Measurements from ENCODE around the gene SIRT7. TPM values are rescaled to one million over a fixed set of nuclear protein-coding genes. Genes with fewer than 3 reads are reported as not detected.
"Not testable (repeated sequence)": the region's sequence is repeated elsewhere in the genome, so short reads cannot be mapped to it uniquely, and the experiment has no call there.

SIRT7 gene
- total RNA-seq, 1 experiment from 2014 or later = 78.3 TPM

GRCh38 chr17:81955058-81955681 is 37.2 kb upstream of the SIRT7 start:
- BruUV-seq (replicated peaks) = no TSS peak
- H3K79me2 ChIP-seq (ENCODE audit: low read depth) = no peaks in the 10 kb centered on the region
- H3K36me3 ChIP-seq (ENCODE audit: low read depth) = no peaks in the 10 kb centered on the region
- no peak overlapping the region for H3K4me3 ChIP-seq
- H3K4me2 ChIP-seq = no peak overlapping the region
- CTCF ChIA-PET = interaction anchor here (0.7 to 1.4 kb wide), 4 partner anchors 12 to 66 kb away, joined by 3 to 5 read pairs (median 5); no protein-coding TSS in a partner anchor
- H3K9me2 ChIP-seq (ENCODE audit: insufficient read depth) = no peaks in the 10 kb centered on the region
- H3K27ac ChIP-seq = no peak overlapping the region
- peaks cover 6% of the 10 kb centered on the region; the same call in 1 of the 2 replicates for H3K4me1 ChIP-seq (replicated peaks; ENCODE audit: insufficient read depth)
- no peak overlapping the region for H2AFZ ChIP-seq
- POLR2A ChIA-PET (ENCODE audit: unreplicated experiment) = interaction anchor here (0.6 to 0.9 kb wide), 3 partner anchors 67 to 390 kb away, joined by 3 to 5 read pairs (median 5); partner anchors contain the start of gene CENPX
- H3F3A ChIP-seq (ENCODE audit: insufficient read depth, low read depth) = peaks cover 7% of the 10 kb centered on the region
- H3K27me3 ChIP-seq (ENCODE audit: insufficient read depth, low read depth) = no peaks in the 10 kb centered on the region
- peak; percentile 61 to 62 for DNase-seq
- H3K9me3 ChIP-seq (ENCODE audit: insufficient read depth, low read depth) = no peaks in the 10 kb centered on the region
- intact Hi-C loops (cut with micrococcal nuclease; ENCODE audit: unreplicated experiment) = no loop called here
- TF ChIP-seq, protein P1, sequence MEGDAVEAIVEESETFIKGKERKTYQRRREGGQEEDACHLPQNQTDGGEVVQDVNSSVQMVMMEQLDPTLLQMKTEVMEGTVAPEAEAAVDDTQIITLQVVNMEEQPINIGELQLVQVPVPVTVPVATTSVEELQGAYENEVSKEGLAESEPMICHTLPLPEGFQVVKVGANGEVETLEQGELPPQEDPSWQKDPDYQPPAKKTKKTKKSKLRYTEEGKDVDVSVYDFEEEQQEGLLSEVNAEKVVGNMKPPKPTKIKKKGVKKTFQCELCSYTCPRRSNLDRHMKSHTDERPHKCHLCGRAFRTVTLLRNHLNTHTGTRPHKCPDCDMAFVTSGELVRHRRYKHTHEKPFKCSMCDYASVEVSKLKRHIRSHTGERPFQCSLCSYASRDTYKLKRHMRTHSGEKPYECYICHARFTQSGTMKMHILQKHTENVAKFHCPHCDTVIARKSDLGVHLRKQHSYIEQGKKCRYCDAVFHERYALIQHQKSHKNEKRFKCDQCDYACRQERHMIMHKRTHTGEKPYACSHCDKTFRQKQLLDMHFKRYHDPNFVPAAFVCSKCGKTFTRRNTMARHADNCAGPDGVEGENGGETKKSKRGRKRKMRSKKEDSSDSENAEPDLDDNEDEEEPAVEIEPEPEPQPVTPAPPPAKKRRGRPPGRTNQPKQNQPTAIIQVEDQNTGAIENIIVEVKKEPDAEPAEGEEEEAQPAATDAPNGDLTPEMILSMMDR (conservative IDR thresholded peaks at IDR 0.05) = no peak
- TF ChIP-seq EZH2 (IDR thresholded peaks at IDR 0.05; ENCODE audit: low read depth) = no peak
- H4K20me1 ChIP-seq (ENCODE audit: insufficient read depth) = no peaks in the 10 kb centered on the region

DNA sequence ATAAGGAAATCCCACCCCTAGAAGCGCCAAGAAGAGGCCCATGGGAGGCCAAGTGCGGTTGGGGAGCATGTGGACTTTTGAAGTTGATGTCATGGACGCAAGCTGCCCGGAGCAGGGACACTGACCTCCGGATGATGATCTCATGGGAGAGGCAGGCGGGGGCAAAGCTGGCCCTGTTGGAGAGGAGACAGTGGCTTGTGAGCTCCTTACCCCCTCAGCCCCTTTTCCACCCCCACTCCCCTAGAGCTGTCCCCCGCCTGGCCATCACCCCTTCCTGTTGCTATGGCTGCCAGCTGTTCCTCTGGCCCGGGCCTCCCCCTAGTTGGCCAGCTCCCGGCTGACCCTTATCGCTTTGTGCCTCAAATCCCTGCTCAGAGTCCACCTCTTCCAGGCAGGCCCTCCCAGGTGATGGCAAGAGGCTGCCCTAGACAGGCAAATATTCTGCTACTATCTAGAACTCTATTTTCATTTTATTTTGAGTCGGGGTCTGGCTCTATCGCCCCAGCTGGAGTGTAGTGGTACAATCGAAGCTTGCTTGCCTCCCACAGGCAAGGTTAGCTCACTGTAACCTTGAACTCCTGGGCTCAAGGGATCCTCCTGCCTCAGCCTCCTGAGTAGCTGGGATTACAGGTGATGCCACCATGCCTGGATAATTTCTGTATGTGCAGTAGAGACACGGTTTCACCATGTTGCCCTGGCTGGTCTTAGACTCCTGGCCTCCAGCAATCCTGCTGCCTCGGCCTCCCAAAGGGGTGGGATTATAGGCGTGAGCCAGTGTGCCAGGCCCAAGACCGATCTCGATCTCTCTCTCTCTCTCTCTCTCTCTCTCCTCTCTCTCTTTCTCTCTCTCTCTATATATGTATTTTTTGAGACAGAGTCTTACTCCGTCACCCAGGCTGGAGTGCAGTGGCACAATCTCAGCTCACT is 36.4 kb upstream of the SIRT7 start:
- peaks cover 6% of the 10 kb centered on the region; the same call in 1 of the 2 replicates for H3K4me1 ChIP-seq (replicated peaks; ENCODE audit: insufficient read depth)
- DNase-seq = no peak
- no peaks in the 10 kb centered on the region for H4K20me1 ChIP-seq (ENCODE audit: insufficient read depth)
- intact Hi-C loops (cut with micrococcal nuclease; ENCODE audit: unreplicated experiment) = no loop called here
- no peaks in the 10 kb centered on the region for H3K9me2 ChIP-seq (ENCODE audit: insufficient read depth)
- H3F3A ChIP-seq (ENCODE audit: insufficient read depth, low read depth) = peaks cover 7% of the 10 kb centered on the region
- no peaks in the 10 kb centered on the region for H3K9me3 ChIP-seq (ENCODE audit: insufficient read depth, low read depth)
- no peak overlapping the region for H2AFZ ChIP-seq
- no peaks in the 10 kb centered on the region for H3K79me2 ChIP-seq (ENCODE audit: low read depth)
- no peaks in the 10 kb centered on the region for H3K27me3 ChIP-seq (ENCODE audit: insufficient read depth, low read depth)
- CTCF ChIA-PET = interaction anchor here (0.7 to 1.4 kb wide), 4 partner anchors 11 to 67 kb away, joined by 3 to 20 read pairs (median 5); no protein-coding TSS in a partner anchor
- H3K36me3 ChIP-seq (ENCODE audit: low read depth) = no peaks in the 10 kb centered on the region
- H3K4me3 ChIP-seq = no peak overlapping the region
- BruUV-seq (replicated peaks) = no TSS peak
- no peak overlapping the region for H3K27ac ChIP-seq
- no peak for TF ChIP-seq EZH2 (IDR thresholded peaks at IDR 0.05; ENCODE audit: low read depth)
- TF ChIP-seq, protein P1 (conservative IDR thresholded peaks at IDR 0.05) = no peak
- H3K4me2 ChIP-seq = no peak overlapping the region
- POLR2A ChIA-PET (ENCODE audit: unreplicated experiment) = interaction anchor here (0.6 to 0.8 kb wide), 3 partner anchors 62 to 391 kb away, joined by 3 to 5 read pairs (median 3); no protein-coding TSS in a partner anchor

- H3K4me3 ChIP-seq; H3K4me1 ChIP-seq (replicated peaks; ENCODE audit: insufficient read depth); H3F3A ChIP-seq (ENCODE audit: insufficient read depth, low read depth); BruUV-seq (replicated peaks); H3K36me3 ChIP-seq (ENCODE audit: low read depth); DNase-seq; H3K27me3 ChIP-seq (ENCODE audit: insufficient read depth, low read depth); H4K20me1 ChIP-seq (ENCODE audit: insufficient read depth); H2AFZ ChIP-seq; H3K4me2 ChIP-seq; H3K79me2 ChIP-seq (ENCODE audit: low read depth); H3K9me2 ChIP-seq (ENCODE audit: insufficient read depth); H3K9me3 ChIP-seq (ENCODE audit: insufficient read depth, low read depth); H3K27ac ChIP-seq; intact Hi-C loops (cut with micrococcal nuclease; ENCODE audit: unreplicated experiment): not testable (repeated sequence)
- POLR2A ChIA-PET (ENCODE audit: unreplicated experiment) = interaction anchor here (0.8 kb wide), 1 partner anchor 61 kb away, joined by 3 read pairs; no protein-coding TSS in a partner anchor
- CTCF ChIA-PET = interaction anchor here (0.6 to 0.9 kb wide), 3 partner anchors 47 to 1751 kb away, joined by 6 to 20 read pairs (median 9); no protein-coding TSS in a partner anchor
Observed at GRCh38 chr17:81953443-81953842, 35.5 kb upstream of the SIRT7 start.
